Choroid plexus epithelial cell (primary cell): ENCODE data around the gene TMEM203.
"Not testable (repeated sequence)": the region's sequence is repeated elsewhere in the genome, so short reads cannot be mapped to it uniquely, and the experiment has no call there.

ENCODE experiments used
- DNase-seq: peaks from one replicate; pipeline ENCODE4 v3.0.0-alpha.2; 2010; ENCODE audit warnings: low read depth
- H3K4me3 ChIP-seq: 2 replicates; pipeline ENCODE4 v1.5.1; 2011; ENCODE audit warnings: low read depth, mild to moderate bottlenecking, control low read depth, low read length, moderate library complexity
- CTCF ChIP-seq: conservative IDR thresholded peaks from 2 replicates; pipeline ENCODE4 v1.5.1; 2011; ENCODE audit warnings: low read depth, mild to moderate bottlenecking, control low read depth, inconsistent platforms, low read length, moderate library complexity

Gene TMEM203

DNA sequence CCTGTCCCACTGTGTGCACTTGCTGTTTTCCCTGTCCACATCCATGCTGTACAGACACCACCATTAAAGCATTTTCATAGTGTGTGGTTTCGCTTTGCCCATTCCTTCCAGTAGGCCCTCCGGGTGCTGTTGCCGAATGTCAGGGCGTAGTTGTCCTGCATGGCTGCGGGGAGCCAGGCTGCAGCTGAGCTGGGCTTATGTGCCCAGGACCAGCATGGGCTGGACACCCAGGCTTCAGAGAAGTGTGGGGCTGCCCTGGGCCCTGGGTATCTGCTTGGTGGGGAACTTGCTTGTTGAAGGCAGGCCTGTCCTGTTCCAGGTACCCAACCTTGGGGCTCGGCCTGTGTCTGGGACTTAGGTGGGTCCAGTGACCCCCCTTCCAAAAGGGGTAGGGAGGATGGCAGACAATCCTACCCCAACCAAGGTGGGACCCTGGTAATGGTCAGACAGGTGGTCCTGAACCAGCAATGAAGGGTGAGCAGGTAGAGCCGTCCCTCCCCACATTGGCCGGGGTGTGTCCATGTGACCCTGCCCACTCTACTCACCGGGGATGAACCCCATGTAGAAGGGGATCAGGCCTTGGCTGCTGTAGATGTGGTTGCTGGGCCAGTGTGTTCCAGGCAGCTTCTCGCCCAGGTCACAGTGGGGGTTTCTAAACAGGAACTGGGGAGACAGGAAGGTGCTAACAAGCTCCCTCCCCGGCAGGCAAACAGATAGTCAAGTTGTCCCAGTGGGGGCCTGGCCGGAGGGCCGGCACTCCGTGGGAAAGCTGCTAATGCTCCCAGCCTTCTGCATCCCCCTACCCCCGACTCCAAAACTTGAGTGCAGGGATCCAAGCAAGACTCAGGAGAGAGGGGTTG, 38.4 kb upstream of the TMEM203 start:
- DNase-seq: no peak
- peak; percentile 24 for TF ChIP-seq CTCF
- H3K4me3 ChIP-seq: no peak overlapping the region

DNA sequence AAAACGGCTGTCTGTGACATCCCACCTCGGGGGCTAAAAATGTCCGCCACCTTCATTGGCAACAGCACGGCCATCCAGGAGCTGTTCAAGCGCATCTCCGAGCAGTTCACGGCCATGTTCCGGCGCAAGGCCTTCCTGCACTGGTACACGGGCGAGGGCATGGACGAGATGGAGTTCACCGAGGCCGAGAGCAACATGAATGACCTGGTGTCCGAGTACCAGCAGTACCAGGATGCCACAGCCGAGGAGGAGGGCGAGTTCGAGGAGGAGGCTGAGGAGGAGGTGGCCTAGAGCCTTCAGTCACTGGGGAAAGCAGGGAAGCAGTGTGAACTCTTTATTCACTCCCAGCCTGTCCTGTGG, 37.8 kb upstream of the TMEM203 start:
- H3K4me3 ChIP-seq, DNase-seq: not testable (repeated sequence)

DNA sequence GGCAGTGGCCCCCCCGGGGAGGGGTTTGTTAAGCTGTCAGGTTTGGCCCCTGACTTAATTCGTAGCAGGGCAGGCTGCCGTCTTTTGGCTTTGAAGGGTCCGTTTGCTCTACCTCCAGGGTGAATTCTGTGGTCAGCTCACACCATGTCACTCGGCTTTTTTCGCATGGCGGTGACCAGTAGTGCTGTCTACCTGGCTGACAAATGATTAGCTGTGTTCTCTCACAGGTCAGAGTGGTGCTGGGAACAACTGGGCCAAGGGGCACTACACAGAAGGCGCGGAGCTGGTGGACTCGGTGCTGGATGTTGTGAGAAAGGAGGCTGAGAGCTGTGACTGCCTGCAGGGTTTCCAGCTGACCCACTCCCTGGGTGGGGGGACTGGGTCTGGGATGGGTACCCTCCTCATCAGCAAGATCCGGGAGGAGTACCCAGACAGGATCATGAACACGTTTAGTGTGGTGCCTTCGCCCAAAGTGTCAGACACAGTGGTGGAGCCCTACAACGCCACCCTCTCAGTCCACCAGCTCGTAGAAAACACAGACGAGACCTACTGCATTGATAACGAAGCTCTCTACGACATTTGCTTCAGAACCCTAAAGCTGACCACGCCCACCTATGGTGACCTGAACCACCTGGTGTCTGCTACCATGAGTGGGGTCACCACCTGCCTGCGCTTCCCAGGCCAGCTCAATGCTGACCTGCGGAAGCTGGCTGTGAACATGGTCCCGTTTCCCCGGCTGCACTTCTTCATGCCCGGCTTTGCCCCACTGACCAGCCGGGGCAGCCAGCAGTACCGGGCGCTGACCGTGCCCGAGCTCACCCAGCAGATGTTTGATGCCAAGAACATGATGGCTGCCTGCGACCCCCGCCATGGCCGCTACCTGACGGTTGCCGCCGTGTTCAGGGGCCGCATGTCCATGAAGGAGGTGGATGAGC, 37.1 kb upstream of the TMEM203 start:
- DNase-seq: no peak
- no peak for TF ChIP-seq CTCF
- peak overlapping the region; percentile 85 for H3K4me3 ChIP-seq

- peak overlapping the region; percentile 85 for H3K4me3 ChIP-seq
- no peak for DNase-seq
- no peak for TF ChIP-seq CTCF
Observed at GRCh38 chr9:137241490-137242268, 36.2 kb upstream of the TMEM203 start.

DNA sequence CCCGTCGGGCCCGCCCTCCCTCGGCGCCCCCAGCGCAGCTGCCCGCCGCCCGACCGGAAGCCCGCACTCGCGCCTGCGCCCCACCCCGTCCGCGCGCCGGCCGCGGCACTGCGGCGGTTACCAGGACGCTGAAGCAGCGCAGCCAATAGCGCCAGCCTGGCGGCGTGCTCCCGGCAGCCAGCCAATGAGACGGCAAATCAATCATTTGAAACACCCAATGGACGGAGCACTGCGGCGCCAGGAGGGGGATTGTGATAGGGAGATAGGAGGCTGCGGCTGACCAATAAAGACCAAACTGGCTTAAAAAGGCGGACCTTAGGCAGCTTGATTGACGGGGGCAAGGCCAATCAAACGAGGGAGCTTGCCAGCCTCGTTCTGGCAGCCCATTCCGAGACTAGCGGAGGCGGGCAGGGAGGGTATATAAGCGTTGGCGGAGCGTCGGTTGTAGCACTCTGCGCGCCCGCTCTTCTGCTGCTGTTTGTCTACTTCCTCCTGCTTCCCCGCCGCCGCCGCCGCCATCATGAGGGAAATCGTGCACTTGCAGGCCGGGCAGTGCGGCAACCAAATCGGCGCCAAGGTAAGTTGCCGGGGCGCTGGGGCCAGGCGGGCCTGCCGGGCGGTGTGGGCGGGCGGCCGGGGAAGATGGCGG, 35.5 kb upstream of the TMEM203 start, which contains the start of gene TUBB4B:
TSS of gene TUBB4B (plus strand) at position 447 of the 649 bp plus-strand sequence. CDS start at position 521, 74 bp downstream.
- H3K4me3 ChIP-seq: peak within 1 kb of the TSS; percentile 85
- TF ChIP-seq CTCF: no peak
- DNase-seq: peak; percentile 100

- H3K4me3 ChIP-seq: peak overlapping the region; percentile 72
- peak; percentile 82 for DNase-seq
- no peak for TF ChIP-seq CTCF
Observed at GRCh38 chr9:137240318-137240840, 34.9 kb upstream of the TMEM203 start.

- not testable (repeated sequence) for DNase-seq
- H3K4me3 ChIP-seq: peak overlapping the region; percentile 72
Observed at GRCh38 chr9:137239541-137240200, 34.2 kb upstream of the TMEM203 start.
